ENCODE measurements around the gene LASP1NB.

DNA sequence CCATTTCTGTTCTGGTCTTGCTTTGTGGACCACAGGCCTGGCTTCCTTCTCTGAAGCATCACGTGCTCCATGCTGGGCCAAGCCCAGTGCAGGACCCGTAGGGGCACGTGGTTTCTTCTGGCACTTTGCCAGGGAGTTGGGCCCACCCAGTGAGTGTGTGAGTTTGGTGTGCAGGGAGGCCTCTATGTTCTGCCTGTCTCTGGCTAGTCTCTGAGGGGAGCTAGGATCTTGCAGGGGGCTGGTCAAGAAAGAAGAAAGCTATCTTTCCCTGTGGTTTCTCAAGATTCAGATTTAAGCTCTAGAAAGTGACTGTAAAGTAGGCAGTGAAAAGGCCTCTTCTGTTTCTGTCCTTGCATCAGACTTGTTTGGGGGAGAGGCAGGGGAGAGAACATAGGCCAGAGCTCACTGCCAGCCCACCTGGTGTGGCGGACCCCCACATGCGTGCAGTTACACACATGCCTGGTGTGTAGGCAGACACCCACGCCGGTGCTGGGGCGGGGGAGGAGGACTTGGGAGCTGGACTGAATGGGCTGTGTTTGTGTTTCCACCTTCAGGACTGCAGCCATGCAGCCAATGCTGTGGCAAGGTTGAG, 43.7 kb upstream of the LASP1NB start:
- TF ChIP-seq POLR2A (IDR thresholded peaks at IDR 0.05; ENCODE audit: low read length) (no peak), GATA1 (IDR thresholded peaks at IDR 0.05; ENCODE audit: low read depth, low read length) (no peak)

Measured in erythroblast (primary cell).